SK-N-SH (cell line): ENCODE data around the gene BNC2. TPM values are rescaled to one million over a fixed set of nuclear protein-coding genes. Genes with fewer than 3 reads are reported as not detected.

Source experiments
- CTCF ChIA-PET: fragments of 300-600, 350-600 bp; formaldehyde crosslinking; extraction: SDS; loops from one replicate; lab custom pipeline; 2021; lab: Yijun Ruan, JAX
- POLR2A ChIA-PET: fragments of 350-600 bp; sonication (Branson Sonifier 250); formaldehyde crosslinking; extraction: SDS; loops from one replicate; lab custom pipeline; 2020; ENCODE audit warnings: antibody characterized with exemption, inconsistent platforms; lab: Yijun Ruan, JAX
- DNase-seq: peaks from one replicate; pipeline ENCODE4 v3.0.0; 2012
- H2AFZ ChIP-seq: fragments of 200-600 bp; sonication (generic); 2 replicates; pipeline ENCODE4 v1.8.1; 2016; ENCODE audit warnings: antibody characterized with exemption, mild to moderate bottlenecking, low read depth
- H3F3A ChIP-seq: fragments of 200-600 bp; sonication (generic); replicated peaks from 2 replicates; pipeline ENCODE3; 2016; ENCODE audit warnings: antibody characterized with exemption, mild to moderate bottlenecking; ENCODE audit not compliant: insufficient read depth
- H3K27ac ChIP-seq, 2 experiments: fragments of 200-500 bp in 1 of 2; fragments of 200-600 bp in 1 of 2; sonication (Bioruptor generic) in 1 of 2; sonication (generic), shearing (Covaris generic) in 1 of 2; 2 replicates each; pipeline versions ENCODE4 v1.5.1 to v1.6.1; 2014 to 2016; ENCODE audit warnings: low read depth in 2 of 2, inconsistent platforms in 1 of 2, low read length in 1 of 2, mild to moderate bottlenecking in 1 of 2, mixed read lengths in 1 of 2
- H3K27me3 ChIP-seq: fragments of 200-600 bp; sonication (generic), shearing (Covaris generic); 2 replicates; pipeline ENCODE4 v1.6.1; 2016; ENCODE audit warnings: mixed run types; ENCODE audit not compliant: insufficient read depth
- H3K36me3 ChIP-seq, 2 experiments: fragments of 200-500 bp in 1 of 2; fragments of 200-600 bp in 1 of 2; sonication (Bioruptor generic) in 1 of 2; sonication (generic) in 1 of 2; replicated peaks in 1 of 2; 2 replicates each; pipeline versions ENCODE3 to v1.5.1; 2014 to 2016; ENCODE audit warnings: low read length in 1 of 2, mild to moderate bottlenecking in 1 of 2; ENCODE audit not compliant: insufficient read depth in 2 of 2, control insufficient read depth in 1 of 2
- H3K4me1 ChIP-seq, 2 experiments: fragments of 200-500 bp in 1 of 2; fragments of 200-600 bp in 1 of 2; sonication (Bioruptor generic) in 1 of 2; sonication (generic), shearing (Covaris generic) in 1 of 2; 2 replicates each; pipeline versions ENCODE4 v1.5.1 to v1.6.1; 2014 to 2016; ENCODE audit warnings: low read depth in 1 of 2, low read length in 1 of 2, mixed run types in 1 of 2; ENCODE audit not compliant: insufficient read depth in 2 of 2, control insufficient read depth in 1 of 2
- H3K4me2 ChIP-seq: fragments of 200-600 bp; sonication (generic), shearing (Covaris generic); 2 replicates; pipeline ENCODE4 v1.6.1; 2017; ENCODE audit warnings: mixed run types
- H3K4me3 ChIP-seq, 2 experiments: fragments of 200-500 bp in 1 of 2; fragments of 200-600 bp in 1 of 2; sonication (Bioruptor generic) in 1 of 2; sonication (generic), shearing (Covaris generic) in 1 of 2; 2 replicates each; pipeline versions ENCODE4 v1.5.1 to v1.8.1; 2014 to 2016; ENCODE audit warnings: low read depth in 2 of 2, inconsistent platforms in 1 of 2, low read length in 1 of 2, mild to moderate bottlenecking in 1 of 2, mixed read lengths in 1 of 2, moderate library complexity in 1 of 2
- H3K79me2 ChIP-seq: fragments of 200-600 bp; sonication (generic); 2 replicates; pipeline ENCODE4 v1.8.1; 2017; ENCODE audit warnings: mild to moderate bottlenecking; ENCODE audit not compliant: insufficient read depth
- H3K9ac ChIP-seq: fragments of 200-600 bp; sonication (generic); 2 replicates; pipeline ENCODE4 v1.6.1; 2017; ENCODE audit warnings: mixed run types
- H3K9me2 ChIP-seq: fragments of 200-600 bp; sonication (generic); 2 replicates; pipeline ENCODE4 v1.6.1; 2017; ENCODE audit warnings: mixed run types
- H3K9me3 ChIP-seq: fragments of 200-600 bp; sonication (generic); 2 replicates; pipeline ENCODE4 v1.6.1; 2017; ENCODE audit warnings: mixed run types, mild to moderate bottlenecking, moderate library complexity
- H4K20me1 ChIP-seq: fragments of 200-600 bp; sonication (generic); 2 replicates; pipeline ENCODE4 v1.6.1; 2017; ENCODE audit warnings: mild to moderate bottlenecking, mixed run types; ENCODE audit not compliant: insufficient read depth
- CHD2 ChIP-seq: fragments of 150-350 bp; IDR thresholded peaks from 2 replicates; pipeline ENCODE4 v1.6.1; 2018; ENCODE audit warnings: low read length; ENCODE audit not compliant: partially characterized antibody
- ELF1 ChIP-seq: IDR thresholded peaks from 2 replicates; pipeline ENCODE4 v1.4.0; 2012
- FOXJ3 ChIP-seq: sonication (generic); formaldehyde crosslinking; IDR thresholded peaks from 2 replicates; pipeline ENCODE4 v1.5.1; 2020; ENCODE audit warnings: mild to moderate bottlenecking, missing genetic modification reagents
- FOXM1 ChIP-seq: IDR thresholded peaks from 2 replicates; pipeline ENCODE4 v1.4.0; 2012; ENCODE audit warnings: low read depth, mild to moderate bottlenecking
- GATA2 ChIP-seq: sonication (generic); formaldehyde crosslinking; IDR thresholded peaks from 2 replicates; pipeline ENCODE4 v1.5.0; 2020; ENCODE audit warnings: mild to moderate bottlenecking, missing genetic modification reagents
- JUND ChIP-seq: IDR thresholded peaks from 2 replicates; pipeline ENCODE4 v1.4.0; 2012
- POLR2AphosphoS5 ChIP-seq: IDR thresholded peaks from 2 replicates; pipeline ENCODE4 v1.6.1; 2012; ENCODE audit warnings: low read depth, low read length
- RFX5 ChIP-seq: IDR thresholded peaks from 2 replicates; pipeline ENCODE4 v1.6.1; 2012; ENCODE audit warnings: mild to moderate bottlenecking, improper control_type of control experiment, low read length
- RXRA ChIP-seq: IDR thresholded peaks from 2 replicates; pipeline ENCODE4 v1.4.0; 2012; ENCODE audit warnings: low read depth, mild to moderate bottlenecking, borderline replicate concordance
- SIN3A ChIP-seq: IDR thresholded peaks from 2 replicates; pipeline ENCODE4 v1.6.1; 2012; ENCODE audit warnings: low read depth, mild to moderate bottlenecking, low read length, moderate library complexity, borderline replicate concordance
- SMC3 ChIP-seq: IDR thresholded peaks from 2 replicates; pipeline ENCODE4 v1.6.1; 2012; ENCODE audit warnings: low read depth, low read length, improper control_type of control experiment
- YY1 ChIP-seq: IDR thresholded peaks from 2 replicates; pipeline ENCODE4 v1.4.0; 2012; ENCODE audit warnings: low read depth, mild to moderate bottlenecking
- WGBS: methylation state at CpG from one replicate; pipeline ENCODE4 v1.1.6; 2017; ENCODE audit warnings: low lambda C conversion rate; 5-methylcytosine and 5-hydroxymethylcytosine counted together
- polyA plus RNA-seq, 3 experiments: library from polyadenylated mRNA; depleted of rRNA; stranded (reverse); fragments of >200 nt; gene quantifications; 2 replicates each; pipeline ENCODE4 v1.2.3, GENCODE V29; 2012
- TF ChIP-seq, protein P1 (sequence below): IDR thresholded peaks from 2 replicates; pipeline ENCODE4 v1.4.0; 2012; ENCODE audit warnings: low read depth
- TF ChIP-seq, protein P2 (sequence below): fragments of 150-350 bp; IDR thresholded peaks from 2 replicates; pipeline ENCODE4 v1.6.1; 2017; ENCODE audit warnings: antibody characterized with exemption, low read length, low read depth, borderline replicate concordance
- TF ChIP-seq, protein P3 (sequence below): fragments of 200-600 bp; sonication (generic); IDR thresholded peaks from 2 replicates; pipeline ENCODE4 v1.6.1; 2017; ENCODE audit warnings: antibody characterized with exemption, mild to moderate bottlenecking, moderate library complexity
- TF ChIP-seq, protein P4 (sequence below): IDR thresholded peaks from 2 replicates; pipeline ENCODE4 v1.4.0; 2012; ENCODE audit warnings: low read depth, borderline replicate concordance

Gene BNC2
- polyA plus RNA-seq, 1 of the 3 experiments (the other 2 are of a cell fraction) = 8.8 TPM

DNA sequence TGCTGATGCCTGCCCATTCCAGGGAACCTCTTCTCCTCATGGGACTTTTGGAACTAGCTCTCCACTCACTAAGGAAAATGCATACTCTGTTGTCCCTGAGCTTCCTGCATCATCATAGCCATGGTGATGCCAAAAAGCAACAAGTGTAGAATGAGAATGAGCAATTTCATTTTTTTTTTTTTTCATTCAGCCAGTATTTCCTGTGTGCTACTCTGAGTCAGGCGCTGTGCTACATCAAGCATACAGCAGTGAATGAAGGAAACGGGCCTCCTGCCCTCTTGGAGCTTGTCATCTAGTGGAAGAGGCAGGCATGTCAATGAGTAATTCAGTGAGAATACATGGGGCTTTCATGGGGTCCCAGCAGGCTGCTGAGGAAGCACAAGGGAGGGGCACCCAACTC is 483.1 kb downstream of the BNC2 start:
- no peaks in the 10 kb centered on the region for H3K79me2 ChIP-seq
- no peak overlapping the region for H3K9ac ChIP-seq
- POLR2A ChIA-PET = interaction anchor here (0.8 kb wide), 1 partner anchor 93 kb away, joined by 4 read pairs; no protein-coding TSS in a partner anchor
- no peaks in the 10 kb centered on the region for H3K36me3 ChIP-seq
- H3K9me2 ChIP-seq = no peaks in the 10 kb centered on the region
- no peak for DNase-seq
- H3F3A ChIP-seq = peaks cover 9% of the 10 kb centered on the region
- no peak overlapping the region for H3K4me2 ChIP-seq
- H3K27me3 ChIP-seq = no peaks in the 10 kb centered on the region
- no peak overlapping the region for H3K4me3 ChIP-seq
- CTCF ChIA-PET = interaction anchor here (1.2 kb wide), 1 partner anchor 26 kb away, joined by 3 read pairs; no protein-coding TSS in a partner anchor
- no peaks in the 10 kb centered on the region for H3K9me3 ChIP-seq
- TF ChIP-seq RFX5 (no peak), FOXM1 (no peak)
- H3K4me1 ChIP-seq = peaks cover 0 to 8% of the 10 kb centered on the region in 2 experiments; a peak in 1 of 4 replicates
- 88% methylated on average over 2 of the region's 2 CpGs for WGBS
- H4K20me1 ChIP-seq = no peaks in the 10 kb centered on the region
- no peak overlapping the region for H2AFZ ChIP-seq
- H3K27ac ChIP-seq = no peak overlapping the region

DNA sequence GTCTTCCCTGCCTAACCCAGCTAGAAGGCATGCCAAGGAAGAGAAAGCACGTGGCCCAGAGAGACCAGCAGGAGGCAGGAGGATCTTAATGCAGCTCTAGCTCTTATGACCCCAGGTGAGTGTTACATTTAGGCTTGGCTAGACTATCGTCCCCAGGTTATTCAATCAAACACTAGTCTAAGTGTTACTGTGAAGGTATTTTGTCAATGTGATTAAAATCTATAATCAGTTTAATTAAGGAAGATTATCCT is 483.7 kb downstream of the BNC2 start:
- Histone ChIP-seq H3K36me3 (no peaks in the 10 kb centered on the region), H3K27me3 (no peaks in the 10 kb centered on the region), H3K9ac (no peak overlapping the region), H3K4me1 (peaks cover 0 to 8% of the 10 kb centered on the region in 2 experiments; a peak in 1 of 4 replicates), H3K9me3 (no peaks in the 10 kb centered on the region), H3K79me2 (no peaks in the 10 kb centered on the region), H3F3A (peaks cover 9% of the 10 kb centered on the region), H3K4me3 (no peak overlapping the region), H2AFZ (no peak overlapping the region), H4K20me1 (no peaks in the 10 kb centered on the region), H3K9me2 (no peaks in the 10 kb centered on the region), H3K27ac (0 out of 4 replicates have a peak overlapping the region, but pooled peaks of 1 of the 2 experiments have one; percentile 80), H3K4me2 (no peak overlapping the region)
- WGBS = 92% methylated on average over 2 of the region's 2 CpGs
- TF ChIP-seq SMC3 = no peak
- TF ChIP-seq RXRA = no peak
- TF ChIP-seq, protein P1, sequence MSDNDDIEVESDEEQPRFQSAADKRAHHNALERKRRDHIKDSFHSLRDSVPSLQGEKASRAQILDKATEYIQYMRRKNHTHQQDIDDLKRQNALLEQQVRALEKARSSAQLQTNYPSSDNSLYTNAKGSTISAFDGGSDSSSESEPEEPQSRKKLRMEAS = no peak
- no peak for TF ChIP-seq YY1
- no peak for DNase-seq
- CTCF ChIA-PET = no interaction called here
- POLR2A ChIA-PET = interaction anchor here (0.8 kb wide), 1 partner anchor 92 kb away, joined by 4 read pairs; no protein-coding TSS in a partner anchor

DNA sequence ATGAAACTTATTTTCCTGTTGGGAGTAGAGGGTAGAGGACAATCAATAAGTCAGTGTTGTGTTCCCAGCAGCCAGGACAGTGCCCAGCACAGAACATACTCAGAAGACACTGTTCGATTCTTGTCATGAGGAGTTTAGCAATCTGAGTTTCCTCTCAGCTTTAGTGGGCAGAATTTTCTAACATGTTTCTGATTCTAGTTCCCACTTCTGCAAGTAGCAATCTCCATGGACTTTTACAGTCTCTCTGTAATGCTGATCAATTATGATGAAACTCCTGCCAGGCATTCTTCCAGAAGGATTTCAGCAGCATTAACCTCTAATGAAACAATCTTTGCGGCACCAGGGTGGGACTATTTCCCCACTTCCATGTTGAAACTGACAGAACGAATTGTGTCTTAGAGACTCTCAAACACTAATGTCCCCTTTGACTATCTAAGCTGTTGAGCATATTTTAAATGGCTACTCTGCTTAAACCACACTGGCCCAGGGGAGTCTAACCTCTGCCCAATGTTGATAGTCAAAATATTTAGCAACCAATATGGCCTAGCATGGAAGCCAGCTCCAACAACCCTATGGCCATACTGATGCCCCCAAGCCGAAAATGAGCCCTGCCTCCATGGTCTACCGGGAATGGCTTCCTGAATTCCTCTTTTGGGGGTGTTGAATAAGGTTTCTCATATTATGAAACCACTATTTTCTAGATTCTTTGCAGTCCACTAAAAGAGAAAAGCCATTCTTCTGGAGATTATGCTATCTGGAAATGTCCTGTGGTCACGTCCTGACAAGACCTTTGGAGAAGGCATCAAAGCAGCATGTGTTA is 484.3 kb downstream of the BNC2 start:
- H3K4me1 ChIP-seq = peaks cover 0 to 8% of the 10 kb centered on the region in 2 experiments; a peak in 1 of 4 replicates
- H2AFZ ChIP-seq = peak overlapping the region; percentile 71
- H3K9me3 ChIP-seq = no peaks in the 10 kb centered on the region
- no peaks in the 10 kb centered on the region for H3K79me2 ChIP-seq
- no peak overlapping the region for H3K4me3 ChIP-seq
- H3K36me3 ChIP-seq = no peaks in the 10 kb centered on the region
- peak overlapping the region; percentile 41 for H3K9ac ChIP-seq
- no peaks in the 10 kb centered on the region for H4K20me1 ChIP-seq
- no peaks in the 10 kb centered on the region for H3K27me3 ChIP-seq
- DNase-seq = no peak
- POLR2A ChIA-PET = no interaction called here
- H3F3A ChIP-seq = peaks cover 9% of the 10 kb centered on the region
- no peaks in the 10 kb centered on the region for H3K9me2 ChIP-seq
- CTCF ChIA-PET = interaction anchor here (1.9 kb wide), 1 partner anchor 28 kb away, joined by 4 read pairs; no protein-coding TSS in a partner anchor
- peak overlapping the region in 1 of 2 experiments; percentile 80; a peak in 2 of 4 replicates for H3K27ac ChIP-seq
- 78% methylated on average over 6 of the region's 6 CpGs for WGBS
- H3K4me2 ChIP-seq = peak overlapping the region; percentile 50; the same call in 1 of the 2 replicates
- TF ChIP-seq JUND (no peak), POLR2AphosphoS5 (no peak), ELF1 (no peak), CHD2 (no peak), GATA2 (CRISPR knock-in tag) (no peak), SIN3A (no peak), FOXJ3 (no peak)
- TF ChIP-seq, protein P2, sequence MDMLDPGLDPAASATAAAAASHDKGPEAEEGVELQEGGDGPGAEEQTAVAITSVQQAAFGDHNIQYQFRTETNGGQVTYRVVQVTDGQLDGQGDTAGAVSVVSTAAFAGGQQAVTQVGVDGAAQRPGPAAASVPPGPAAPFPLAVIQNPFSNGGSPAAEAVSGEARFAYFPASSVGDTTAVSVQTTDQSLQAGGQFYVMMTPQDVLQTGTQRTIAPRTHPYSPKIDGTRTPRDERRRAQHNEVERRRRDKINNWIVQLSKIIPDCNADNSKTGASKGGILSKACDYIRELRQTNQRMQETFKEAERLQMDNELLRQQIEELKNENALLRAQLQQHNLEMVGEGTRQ = no peak
- TF ChIP-seq, protein P3, sequence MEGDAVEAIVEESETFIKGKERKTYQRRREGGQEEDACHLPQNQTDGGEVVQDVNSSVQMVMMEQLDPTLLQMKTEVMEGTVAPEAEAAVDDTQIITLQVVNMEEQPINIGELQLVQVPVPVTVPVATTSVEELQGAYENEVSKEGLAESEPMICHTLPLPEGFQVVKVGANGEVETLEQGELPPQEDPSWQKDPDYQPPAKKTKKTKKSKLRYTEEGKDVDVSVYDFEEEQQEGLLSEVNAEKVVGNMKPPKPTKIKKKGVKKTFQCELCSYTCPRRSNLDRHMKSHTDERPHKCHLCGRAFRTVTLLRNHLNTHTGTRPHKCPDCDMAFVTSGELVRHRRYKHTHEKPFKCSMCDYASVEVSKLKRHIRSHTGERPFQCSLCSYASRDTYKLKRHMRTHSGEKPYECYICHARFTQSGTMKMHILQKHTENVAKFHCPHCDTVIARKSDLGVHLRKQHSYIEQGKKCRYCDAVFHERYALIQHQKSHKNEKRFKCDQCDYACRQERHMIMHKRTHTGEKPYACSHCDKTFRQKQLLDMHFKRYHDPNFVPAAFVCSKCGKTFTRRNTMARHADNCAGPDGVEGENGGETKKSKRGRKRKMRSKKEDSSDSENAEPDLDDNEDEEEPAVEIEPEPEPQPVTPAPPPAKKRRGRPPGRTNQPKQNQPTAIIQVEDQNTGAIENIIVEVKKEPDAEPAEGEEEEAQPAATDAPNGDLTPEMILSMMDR = no peak
- TF ChIP-seq, protein P4, sequence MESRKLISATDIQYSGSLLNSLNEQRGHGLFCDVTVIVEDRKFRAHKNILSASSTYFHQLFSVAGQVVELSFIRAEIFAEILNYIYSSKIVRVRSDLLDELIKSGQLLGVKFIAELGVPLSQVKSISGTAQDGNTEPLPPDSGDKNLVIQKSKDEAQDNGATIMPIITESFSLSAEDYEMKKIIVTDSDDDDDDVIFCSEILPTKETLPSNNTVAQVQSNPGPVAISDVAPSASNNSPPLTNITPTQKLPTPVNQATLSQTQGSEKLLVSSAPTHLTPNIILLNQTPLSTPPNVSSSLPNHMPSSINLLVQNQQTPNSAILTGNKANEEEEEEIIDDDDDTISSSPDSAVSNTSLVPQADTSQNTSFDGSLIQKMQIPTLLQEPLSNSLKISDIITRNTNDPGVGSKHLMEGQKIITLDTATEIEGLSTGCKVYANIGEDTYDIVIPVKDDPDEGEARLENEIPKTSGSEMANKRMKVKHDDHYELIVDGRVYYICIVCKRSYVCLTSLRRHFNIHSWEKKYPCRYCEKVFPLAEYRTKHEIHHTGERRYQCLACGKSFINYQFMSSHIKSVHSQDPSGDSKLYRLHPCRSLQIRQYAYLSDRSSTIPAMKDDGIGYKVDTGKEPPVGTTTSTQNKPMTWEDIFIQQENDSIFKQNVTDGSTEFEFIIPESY = no peak
- TF ChIP-seq, protein P1 = no peak
